GM18858 (cell line): Measurements from ENCODE around the gene C5.

Experiments
- ATAC-seq: cut with Tn5 transposase; IDR thresholded peaks from one replicate; pipeline ENCODE4 v1.9.1; 2021; ENCODE audit not compliant: unreplicated experiment

The C5 gene

DNA sequence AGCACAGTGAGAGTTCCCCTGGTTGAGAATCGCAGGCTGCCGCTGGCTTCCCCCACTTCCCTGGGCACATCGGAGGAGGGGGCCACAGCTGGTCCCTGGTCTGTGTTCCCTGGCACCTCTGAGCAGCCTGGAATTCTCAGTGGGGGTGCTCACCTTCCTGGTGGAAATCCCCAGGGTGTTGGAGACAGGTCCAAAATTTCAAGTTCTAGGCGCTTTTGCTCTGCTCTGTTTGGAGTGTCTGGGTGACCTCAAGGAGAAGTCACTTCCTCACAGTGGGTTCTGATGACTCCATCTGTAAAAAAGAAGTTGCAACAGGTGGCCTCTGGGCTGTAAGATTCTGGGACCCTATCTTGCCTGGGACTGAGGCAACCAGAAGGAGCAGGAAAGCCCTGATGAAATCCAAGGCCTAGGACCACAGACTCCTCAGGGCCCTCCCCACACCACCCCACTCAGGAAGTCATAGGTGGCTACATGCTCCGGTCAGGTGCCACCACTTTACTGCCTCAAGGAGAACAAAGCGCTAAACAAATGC is 123.6 kb downstream of the C5 start, which contains the start of gene TRAF1:
TSS of gene TRAF1 (minus strand) at position 400 of the 532 bp plus-strand sequence. CDS start 721 bp downstream, outside the sequence.
- ATAC-seq = peak; percentile 4

DNA sequence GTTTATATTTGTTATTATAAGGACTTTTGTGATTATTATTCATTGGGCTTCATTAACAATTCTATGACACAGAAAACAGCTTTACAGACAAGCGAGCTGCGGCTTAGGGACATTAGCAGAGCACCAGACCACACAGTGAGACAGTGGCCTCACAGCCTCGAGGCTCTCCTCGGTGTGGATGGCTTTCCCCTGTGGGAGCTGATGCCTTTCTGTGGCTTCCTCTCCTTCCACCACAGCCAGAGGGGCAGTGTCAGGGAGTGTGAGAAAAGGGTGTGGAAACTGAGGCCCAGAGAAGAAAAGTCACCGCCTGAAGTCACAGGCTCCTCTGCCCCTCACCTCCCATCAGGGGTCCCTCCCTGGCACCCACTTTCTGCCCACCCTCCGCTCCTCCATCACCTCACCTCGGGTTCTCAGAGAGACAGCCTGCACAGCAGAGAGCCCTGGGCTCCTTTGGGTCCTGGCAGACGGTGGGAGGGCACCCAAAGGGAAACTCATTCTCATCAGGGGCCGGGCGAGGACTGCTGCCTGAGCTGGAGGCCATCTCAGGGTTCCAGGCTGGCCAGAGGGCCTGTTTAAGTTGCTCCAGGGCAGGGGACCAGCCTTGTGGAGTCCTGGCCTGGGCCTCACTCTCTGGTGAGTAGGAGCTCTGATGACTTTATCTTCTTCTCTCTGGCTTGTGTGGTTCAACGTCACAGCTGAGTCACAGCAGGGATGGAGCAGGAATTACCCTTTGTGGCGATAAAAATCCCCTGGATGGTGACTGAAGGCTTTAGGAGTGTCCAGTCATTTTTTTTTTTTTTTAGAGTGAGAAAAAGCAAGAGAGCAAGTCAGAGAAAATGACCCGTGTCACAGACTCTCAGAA is 124.3 kb downstream of the C5 start:
- ATAC-seq = peak; percentile 34

DNA sequence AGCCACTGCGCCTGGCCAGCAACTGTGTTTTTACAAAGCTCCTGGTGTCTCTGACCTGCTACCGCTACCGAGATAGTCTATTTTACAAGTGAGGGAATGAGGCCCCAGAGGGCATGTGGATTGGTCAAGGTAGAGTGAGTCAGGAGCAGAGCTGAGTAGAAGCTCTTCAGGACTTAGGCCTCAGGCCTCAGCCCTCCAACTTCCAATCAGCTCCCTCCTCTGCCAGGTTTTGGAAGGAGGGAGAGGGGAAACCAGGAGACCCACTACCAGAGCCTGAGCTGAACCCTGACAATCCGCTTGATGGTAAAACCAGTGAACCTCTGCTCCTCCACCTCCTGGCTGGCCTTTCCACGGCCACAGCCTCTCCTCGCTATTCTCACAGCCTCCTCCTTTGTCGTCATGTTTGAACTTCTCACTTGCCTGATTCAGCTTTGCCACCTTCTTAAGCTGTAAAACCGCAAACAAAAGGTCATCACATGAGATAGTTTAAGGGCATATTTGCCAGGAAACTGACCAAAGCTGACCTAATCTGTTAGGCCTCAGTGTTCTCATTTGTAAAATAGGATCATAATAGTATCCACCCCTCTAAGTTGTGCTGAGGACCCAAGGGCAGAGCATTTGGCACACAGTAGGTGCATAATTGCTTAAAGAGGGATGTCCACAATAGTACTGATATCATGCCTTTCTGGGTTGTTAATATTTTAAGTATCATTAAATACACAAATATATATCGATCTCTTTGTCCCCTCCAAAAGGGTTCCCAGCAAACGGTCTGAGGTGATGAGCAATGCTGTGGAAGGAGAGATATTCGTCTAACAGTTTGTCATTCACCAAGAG is 125.2 kb downstream of the C5 start:
- no peak for ATAC-seq

DNA sequence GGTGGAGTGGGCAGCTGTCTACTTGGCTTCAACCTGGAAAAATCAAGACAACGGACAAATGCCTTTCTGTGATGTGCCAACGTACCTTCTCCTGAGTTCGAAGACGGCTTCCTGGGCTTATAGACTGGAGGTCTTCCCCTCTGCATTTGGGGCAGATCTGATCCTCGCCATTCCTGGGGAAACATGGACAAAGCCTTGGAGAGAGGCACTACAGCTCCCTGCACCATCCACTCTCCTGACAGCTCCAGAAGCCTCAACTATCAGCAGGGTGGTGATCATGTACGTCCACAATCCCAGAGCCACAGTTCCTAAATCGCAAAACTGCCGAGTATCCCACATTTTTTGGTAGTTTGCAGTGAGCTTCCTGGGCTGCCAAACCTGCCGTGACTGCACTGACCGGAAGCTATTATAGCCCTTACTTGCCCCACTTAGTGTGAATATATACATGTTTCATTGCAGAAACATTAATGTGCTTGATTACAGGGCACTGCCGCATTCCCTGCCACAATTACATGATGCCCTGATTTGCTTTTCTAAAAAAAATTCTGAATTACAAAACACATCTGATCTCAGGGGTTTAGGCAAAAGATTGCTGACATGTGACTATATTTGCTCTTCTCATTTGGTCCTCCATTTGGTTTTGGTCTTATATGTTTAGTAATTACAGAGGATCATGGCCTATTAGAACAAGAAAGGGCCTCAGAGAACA is 126.3 kb downstream of the C5 start:
- no peak for ATAC-seq

DNA sequence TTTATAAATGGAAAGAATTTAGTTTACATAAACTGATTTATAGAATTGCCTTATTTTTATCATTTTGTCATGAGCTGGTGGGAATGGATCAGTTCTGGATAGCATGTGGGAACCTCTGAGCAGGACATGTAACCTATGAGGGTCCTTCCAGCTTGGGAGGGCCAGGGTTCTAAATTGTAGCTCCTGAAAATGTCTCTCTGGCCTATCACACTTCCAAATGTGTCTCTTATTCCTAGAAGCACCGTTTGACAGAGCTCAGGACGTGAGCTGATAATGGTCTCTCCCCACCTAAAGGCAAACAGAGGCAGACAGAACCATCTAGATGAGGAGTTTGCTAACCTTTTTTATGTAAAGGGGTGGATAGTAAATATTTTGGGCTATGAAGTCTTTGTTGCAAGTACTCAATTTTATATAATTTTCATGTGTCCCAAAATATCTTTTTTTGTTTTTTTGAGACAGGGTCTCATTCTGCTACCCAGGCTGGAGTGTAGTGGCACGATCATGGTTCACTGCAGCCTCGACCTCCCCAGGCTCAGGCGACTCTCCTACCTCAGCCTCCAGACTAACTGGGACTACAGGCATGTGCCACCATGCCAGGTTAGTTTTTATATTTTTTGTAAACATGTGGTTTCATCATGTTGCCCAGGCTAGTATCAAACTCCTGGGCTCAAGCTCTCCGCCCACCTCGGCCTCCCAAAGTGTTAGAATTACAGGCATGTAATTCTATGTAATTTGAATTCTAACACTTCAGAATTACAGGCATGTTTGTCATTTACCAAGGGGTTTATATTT is 127.5 kb downstream of the C5 start:
- ATAC-seq = no peak

DNA sequence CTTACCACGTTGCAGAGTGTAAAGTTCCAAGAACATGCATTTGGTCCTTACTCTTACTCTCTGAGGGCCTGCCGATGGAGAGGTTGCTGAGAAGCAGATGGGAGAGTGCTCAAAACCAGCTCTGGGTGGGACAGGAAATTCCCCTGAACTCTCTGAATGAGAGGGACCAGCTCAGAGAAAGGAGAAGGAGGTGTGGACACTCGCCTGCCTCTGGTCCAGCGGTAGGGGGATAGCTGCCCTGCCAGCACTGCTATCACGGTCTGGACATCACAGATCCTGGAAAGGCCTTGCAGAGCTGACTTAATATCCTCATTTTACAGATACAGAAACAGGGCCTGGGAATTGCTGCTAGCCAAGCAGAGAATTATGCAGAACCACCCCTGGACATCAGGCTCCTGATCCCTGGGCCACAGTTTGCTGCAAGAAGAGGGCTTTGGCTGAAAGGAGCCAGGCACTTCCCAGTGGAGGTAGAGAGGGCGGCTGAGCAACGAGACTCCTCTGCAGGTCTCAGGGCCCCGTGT is 128.4 kb downstream of the C5 start:
- ATAC-seq = no peak

DNA sequence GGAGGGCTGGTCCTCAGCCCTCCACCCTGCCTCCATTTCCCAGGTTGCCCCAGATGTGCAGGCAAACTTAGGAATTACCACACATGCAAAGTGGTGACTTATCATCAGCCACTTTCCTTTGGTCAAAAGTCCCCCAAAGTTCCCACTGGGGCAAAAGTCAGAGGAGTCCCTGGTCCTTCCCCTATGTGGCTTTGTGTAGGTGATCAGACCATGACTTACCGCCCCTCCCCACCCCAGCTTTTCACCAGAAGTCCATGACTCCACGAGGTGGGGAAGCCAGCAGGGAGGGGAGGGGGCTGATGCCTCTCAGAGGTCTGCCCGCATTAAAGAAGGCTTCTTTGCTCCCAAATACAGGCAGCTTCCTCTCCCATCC is 129.3 kb downstream of the C5 start:
- ATAC-seq = no peak

DNA sequence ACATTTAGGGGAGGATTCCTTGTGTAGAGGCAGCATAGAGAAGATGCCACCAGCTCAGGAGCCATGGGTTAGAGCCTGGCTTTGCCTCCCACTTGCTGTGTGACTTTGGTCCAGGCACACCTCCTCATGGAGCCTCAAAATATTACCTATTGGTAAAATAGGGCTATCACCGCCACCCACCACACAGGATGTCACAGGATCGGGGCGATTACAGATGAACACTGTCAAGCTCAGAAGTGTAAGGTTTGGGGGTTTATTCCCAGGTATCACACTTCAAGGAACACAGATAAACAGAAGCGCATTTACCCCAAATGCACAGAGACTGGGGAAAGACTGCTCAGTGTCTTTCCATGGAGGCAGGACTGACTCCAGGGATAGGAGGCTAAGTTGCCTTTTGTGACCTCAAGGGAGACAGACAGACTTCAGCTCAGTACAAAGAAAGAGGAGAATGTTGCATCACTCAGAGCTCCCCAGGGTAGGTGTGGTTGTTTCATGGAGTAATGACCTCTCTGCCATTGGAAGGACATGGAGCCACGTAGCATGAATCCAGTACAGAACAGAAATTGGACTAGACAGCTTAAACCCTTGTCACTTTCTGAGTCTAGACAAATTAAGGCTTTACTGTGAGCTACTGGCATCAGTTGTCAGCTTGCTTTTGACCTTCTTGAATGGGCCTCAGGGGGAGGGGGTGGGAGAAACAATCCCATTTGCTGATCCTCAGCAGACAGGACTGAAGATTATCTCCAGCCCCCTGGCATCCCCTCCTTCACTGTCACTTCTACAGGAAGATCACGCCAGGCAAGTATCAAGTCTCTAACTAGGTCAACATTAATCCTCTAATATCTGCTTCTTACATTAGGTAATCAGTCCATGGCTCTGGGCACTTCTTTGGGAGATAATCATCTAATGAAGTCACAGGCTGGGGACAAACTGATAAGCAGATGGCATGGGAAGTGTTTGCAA is 130.0 kb downstream of the C5 start:
- no peak for ATAC-seq

DNA sequence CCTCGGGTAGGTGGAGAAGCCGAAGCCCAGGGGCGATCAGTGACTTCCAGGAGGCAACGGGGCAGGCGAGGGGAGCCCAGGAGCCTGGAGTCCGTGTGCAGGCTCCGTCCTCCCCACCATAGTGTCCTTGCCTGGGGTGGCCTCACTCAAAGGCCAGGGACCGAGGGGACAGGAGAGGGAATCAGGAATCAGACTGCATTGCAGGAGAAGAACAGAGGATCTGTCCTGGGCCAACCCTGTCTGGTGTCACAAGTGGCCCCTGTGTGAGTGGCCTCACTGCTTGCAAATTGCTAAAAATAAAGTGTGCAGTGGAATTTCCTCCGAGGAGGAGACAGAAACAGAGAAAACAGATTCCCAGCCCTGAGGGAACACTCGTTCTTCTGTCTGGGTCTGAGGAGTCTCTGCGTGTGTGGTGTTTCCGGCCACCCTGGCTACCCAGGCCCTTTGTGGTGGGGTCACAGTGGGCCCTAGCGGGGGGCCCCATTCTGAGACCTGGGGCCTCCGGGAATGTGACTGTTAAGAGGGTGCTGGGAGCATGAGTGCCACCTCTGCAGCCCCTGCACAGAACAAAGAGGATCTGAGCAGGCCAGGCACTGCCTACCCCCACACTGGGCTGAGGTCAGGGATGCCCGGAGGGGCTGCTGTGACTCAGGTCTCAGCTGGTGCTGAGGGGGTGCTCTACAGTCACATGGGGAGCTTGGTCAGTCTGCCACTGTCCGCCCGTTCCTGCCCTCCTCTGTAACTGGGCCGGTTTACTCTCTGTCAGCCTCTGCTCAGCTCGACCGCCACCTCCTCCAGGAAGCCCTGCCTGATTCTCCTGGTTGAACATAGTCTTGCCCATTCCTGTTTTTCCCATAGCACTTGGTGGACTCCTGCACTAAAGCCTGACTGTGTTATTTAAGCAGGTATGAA is 130.9 kb downstream of the C5 start:
- ATAC-seq = no peak

DNA sequence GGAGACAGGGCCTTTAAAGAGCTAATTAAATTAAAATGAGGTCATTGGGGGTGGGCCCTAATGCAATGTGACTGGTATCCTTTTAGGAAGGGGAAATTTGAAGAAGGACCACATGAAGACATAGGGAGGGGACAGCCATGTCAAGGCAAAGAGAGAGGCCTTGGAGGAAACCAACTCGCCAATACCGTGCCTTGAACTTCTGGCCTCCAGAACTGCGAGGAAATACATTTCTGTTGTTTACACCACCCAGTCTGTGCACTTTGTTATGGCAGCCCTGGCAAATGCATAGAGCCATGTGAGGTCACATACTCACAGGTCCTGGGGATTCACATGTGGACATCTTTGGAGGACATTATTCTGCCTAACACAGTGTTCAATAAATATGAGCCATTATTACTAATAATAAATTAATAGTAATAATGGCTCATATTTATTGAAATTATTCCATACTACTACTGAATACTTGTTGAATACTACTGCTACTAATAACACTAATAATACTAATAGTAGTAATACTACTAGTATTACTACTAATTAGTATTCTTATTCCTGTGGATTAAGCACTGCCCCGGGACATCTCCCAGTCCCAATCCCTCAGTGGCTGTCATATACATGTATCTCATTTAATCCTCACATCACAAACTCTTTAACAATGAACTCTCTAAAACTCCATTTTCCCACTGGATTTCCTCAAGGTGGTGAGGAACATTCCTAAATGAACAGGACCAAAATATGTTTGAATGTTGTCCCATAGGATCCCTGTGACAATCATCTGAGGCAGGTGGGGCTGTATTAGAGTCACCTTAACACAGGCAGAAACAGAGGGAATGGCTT is 131.9 kb downstream of the C5 start:
- no peak for ATAC-seq

DNA sequence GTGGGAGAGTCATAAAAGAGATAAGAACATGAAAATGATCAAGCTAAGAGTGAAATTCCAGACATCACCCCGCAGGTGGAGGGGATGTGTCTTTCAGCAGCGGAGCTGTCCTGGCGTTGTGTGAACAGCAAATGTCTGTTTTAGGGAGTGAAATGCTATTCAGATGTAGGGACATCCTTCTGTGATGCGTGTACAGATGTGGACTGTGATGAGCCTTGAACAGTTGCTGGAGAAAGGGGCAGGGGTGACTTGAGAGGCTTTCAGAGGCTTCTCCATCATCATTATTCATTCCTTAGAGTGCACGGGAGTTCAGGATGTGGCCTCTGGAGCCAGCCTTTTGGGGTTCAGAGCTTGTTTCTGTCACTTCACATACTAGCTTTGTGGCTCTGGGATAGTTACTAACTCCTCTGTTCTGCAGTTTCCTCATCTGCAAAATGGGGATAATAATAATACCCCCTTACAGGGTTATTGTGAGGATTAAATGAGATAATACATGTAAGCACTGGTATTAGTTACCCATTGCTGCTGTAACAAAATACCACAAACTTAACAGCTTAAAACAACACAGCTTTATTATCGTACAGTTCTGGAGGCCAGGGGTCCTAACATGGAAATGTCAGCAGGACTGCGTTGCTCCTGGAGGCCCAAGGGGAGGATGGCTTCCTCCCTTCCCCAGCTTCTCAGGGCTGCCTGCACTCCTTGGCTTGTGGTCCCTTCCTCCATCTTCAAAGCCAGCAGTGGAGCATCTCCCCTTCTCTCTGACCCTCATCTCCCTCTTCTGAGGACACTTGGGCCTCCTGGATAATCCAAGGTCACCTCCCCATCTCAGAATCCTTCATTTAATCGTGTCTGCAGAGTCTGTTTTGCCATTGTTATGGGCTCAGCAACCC is 132.8 kb downstream of the C5 start:
- ATAC-seq = no peak

DNA sequence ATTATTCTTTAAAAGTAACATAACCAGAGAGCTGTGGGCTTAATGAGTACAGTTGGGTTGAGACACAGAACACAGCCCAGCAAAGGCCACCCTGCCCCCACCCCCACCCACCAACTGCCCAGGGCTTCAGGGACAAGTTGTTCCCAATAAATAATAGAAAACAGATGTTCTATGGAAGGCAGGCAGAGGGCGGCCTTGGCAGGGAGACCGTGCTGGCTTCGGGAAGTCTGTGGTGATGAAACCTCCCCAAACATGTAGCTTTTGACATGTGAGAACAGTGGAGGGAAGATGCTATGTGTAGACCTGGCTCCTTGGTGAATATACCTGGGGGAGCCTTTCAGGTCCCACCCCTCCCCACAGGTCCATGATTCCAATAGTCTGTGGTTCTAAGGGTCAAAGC is 133.5 kb downstream of the C5 start:
- no peak for ATAC-seq

DNA sequence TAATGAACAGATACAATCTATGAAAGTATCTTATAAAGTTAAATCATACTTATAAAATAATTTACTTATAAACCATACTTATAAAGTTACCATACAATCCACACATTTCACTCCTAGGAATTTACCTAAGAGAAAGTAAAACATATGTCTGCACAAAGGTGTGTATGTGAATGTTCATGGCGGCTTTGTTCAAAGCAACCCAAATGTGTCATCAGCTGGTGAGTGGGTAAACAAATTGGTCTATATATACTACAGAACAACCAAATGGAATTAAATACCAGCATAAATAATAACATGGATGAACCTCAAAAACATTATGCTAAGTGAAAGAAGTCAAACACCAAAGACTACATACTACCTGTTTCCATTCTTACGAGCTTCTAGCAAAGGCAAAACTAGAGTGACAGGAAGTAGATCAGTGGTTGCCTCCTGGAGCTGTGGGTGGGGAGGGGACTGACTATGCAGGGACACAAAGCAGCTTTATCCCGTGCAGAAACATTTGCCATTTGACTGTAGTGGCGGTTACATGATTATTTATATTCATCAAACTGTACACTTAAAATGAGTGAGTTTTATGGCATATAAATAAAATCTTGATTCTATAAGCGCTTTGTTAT is 134.1 kb downstream of the C5 start:
- ATAC-seq = no peak

DNA sequence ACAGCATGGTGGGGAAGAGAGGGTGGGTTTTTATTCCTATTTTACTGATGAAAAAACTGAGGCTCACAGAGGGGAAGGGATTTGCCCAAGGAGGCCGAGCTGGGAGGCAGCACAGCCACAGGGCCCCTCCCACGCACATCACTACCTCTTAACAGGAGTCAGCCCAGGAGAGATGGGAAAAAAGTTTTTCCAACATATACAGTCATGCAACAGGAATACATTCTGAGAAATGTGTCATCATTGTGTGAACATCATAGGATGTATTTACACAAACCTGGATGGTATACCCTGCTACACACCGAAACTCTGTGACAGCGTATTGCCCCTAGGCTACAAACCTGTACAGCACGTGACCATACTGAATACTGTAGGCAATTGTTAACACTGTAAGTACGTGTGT is 135.1 kb downstream of the C5 start:
- ATAC-seq = no peak

DNA sequence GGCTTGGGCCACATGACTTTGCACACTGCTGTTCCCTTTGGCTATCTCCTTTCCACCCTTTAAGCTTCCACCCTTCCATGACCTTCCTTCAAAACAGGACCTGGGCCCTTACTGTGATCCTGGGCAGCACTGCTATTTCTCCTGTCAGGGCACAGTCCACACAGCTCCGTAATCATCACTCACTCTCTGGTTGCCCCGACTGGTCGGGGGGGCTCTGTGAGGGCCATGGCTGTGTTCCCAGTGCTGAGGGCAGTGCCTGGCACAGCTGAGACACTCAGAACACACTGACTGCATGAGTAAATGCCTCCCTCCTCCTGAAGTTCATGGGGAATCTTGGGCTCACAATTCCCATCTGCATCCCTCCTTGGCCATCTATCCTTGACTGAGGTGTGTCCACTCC is 135.7 kb downstream of the C5 start:
- no peak for ATAC-seq
